Mammary epithelial cell (primary cell): ENCODE data around the gene ATRNL1.

Experiments
- EZH2 ChIP-seq: IDR thresholded peaks from 2 replicates; pipeline ENCODE4 v1.6.1; 2012; ENCODE audit warnings: low read length, inconsistent platforms, borderline replicate concordance
- TF ChIP-seq, protein P1 (sequence below), 2 donors: IDR thresholded peaks in 1 of 2; conservative IDR thresholded peaks in 1 of 2; 2 replicates each; pipeline ENCODE4 v1.5.1; 2011 to 2012; ENCODE audit warnings: inconsistent platforms in 2 of 2, low read length in 2 of 2, mild to moderate bottlenecking in 2 of 2, control low read depth in 1 of 2, low read depth in 1 of 2; ENCODE audit not compliant: insufficient read depth in 1 of 2; ENCODE audit errors: extremely low read depth in 1 of 2

- TF ChIP-seq, protein P1, sequence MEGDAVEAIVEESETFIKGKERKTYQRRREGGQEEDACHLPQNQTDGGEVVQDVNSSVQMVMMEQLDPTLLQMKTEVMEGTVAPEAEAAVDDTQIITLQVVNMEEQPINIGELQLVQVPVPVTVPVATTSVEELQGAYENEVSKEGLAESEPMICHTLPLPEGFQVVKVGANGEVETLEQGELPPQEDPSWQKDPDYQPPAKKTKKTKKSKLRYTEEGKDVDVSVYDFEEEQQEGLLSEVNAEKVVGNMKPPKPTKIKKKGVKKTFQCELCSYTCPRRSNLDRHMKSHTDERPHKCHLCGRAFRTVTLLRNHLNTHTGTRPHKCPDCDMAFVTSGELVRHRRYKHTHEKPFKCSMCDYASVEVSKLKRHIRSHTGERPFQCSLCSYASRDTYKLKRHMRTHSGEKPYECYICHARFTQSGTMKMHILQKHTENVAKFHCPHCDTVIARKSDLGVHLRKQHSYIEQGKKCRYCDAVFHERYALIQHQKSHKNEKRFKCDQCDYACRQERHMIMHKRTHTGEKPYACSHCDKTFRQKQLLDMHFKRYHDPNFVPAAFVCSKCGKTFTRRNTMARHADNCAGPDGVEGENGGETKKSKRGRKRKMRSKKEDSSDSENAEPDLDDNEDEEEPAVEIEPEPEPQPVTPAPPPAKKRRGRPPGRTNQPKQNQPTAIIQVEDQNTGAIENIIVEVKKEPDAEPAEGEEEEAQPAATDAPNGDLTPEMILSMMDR (conservative IDR thresholded peaks at IDR 0.05 in 1 of 2, IDR thresholded peaks at IDR 0.05 in 1 of 2; ENCODE audit: extremely low read depth in 1 of 2, insufficient read depth in 1 of 2, low read depth in 1 of 2, low read length in 2 of 2), result no peak
- TF ChIP-seq EZH2, result no peak
These were observed 860.8 kb downstream of the ATRNL1 start for GRCh38 chr10:115953968-115954367.
